GM23338 (cell line): ENCODE results near the gene RAB43. TPM values are rescaled to one million over a fixed set of nuclear protein-coding genes. Genes with fewer than 3 reads are reported as not detected.

Source experiments
- ATAC-seq: fragments of 200-7000 bp; cut with Tn5 transposase; 3 replicates; pipeline ENCODE4 v1.9.1; 2020
- DNase-seq: peaks from one replicate; pipeline ENCODE4 v3.0.0-alpha.2; 2015; ENCODE audit warnings: low spot score
- H2AFZ ChIP-seq: fragments of 200-600 bp; sonication (generic); 2 replicates; pipeline ENCODE4 v1.8.0; 2016; ENCODE audit warnings: antibody characterized with exemption, mild to moderate bottlenecking, moderate library complexity
- H3F3A ChIP-seq: fragments of 200-600 bp; sonication (generic); replicated peaks from 2 replicates; pipeline ENCODE4 v1.8.0; 2017; ENCODE audit warnings: antibody characterized with exemption, mixed run types, low read depth
- H3K27ac ChIP-seq: fragments of 200-600 bp; sonication (generic); 2 replicates; pipeline ENCODE4 v1.6.1; 2016; ENCODE audit warnings: low read depth
- H3K27me3 ChIP-seq: fragments of 200-600 bp; sonication (generic); 2 replicates; pipeline ENCODE4 v1.8.0; 2016; ENCODE audit warnings: mild to moderate bottlenecking, mixed run types, moderate library complexity; ENCODE audit not compliant: insufficient read depth
- H3K36me3 ChIP-seq: fragments of 200-600 bp; sonication (generic); 2 replicates; pipeline ENCODE4 v1.8.0; 2016; ENCODE audit warnings: mild to moderate bottlenecking; ENCODE audit not compliant: insufficient read depth
- H3K4me1 ChIP-seq: fragments of 200-600 bp; sonication (generic); 2 replicates; pipeline ENCODE4 v1.8.0; 2016; ENCODE audit warnings: mild to moderate bottlenecking, moderate library complexity; ENCODE audit not compliant: insufficient read depth
- H3K4me2 ChIP-seq: fragments of 200-600 bp; sonication (generic); 2 replicates; pipeline ENCODE4 v1.7.1; 2017; ENCODE audit warnings: mixed run types
- H3K4me3 ChIP-seq: fragments of 200-600 bp; sonication (generic); 2 replicates; pipeline ENCODE4 v1.6.1; 2016; ENCODE audit warnings: mixed run types
- H3K79me2 ChIP-seq: fragments of 200-600 bp; sonication (generic); replicated peaks from 2 replicates; pipeline ENCODE4 v1.8.0; 2017; ENCODE audit warnings: mild to moderate bottlenecking; ENCODE audit not compliant: insufficient read depth
- H3K9me2 ChIP-seq: fragments of 200-600 bp; sonication (generic); 2 replicates; pipeline ENCODE4 v1.8.0; 2017; ENCODE audit not compliant: insufficient read depth
- H4K20me1 ChIP-seq: fragments of 200-600 bp; sonication (generic); replicated peaks from 2 replicates; pipeline ENCODE4 v1.8.0; 2017; ENCODE audit warnings: mild to moderate bottlenecking; ENCODE audit not compliant: insufficient read depth
- H3K27ac Mint-ChIP-seq: 2 replicates; pipeline ENCODE4 v1.8.0; 2020; ENCODE audit warnings: inconsistent platforms, mild to moderate bottlenecking, moderate library complexity, mixed read lengths
- H3K27me3 Mint-ChIP-seq: 3 replicates; pipeline ENCODE4 v1.8.0; 2022; ENCODE audit warnings: low read depth, mild to moderate bottlenecking, moderate library complexity, mixed read lengths, inconsistent platforms; ENCODE audit not compliant: insufficient read depth, poor library complexity
- H3K36me3 Mint-ChIP-seq: 3 replicates; pipeline ENCODE4 v1.8.0; 2021; ENCODE audit warnings: low read depth, mild to moderate bottlenecking, inconsistent platforms, moderate library complexity, mixed read lengths
- H3K4me1 Mint-ChIP-seq: 3 replicates; pipeline ENCODE4 v1.8.0; 2020; ENCODE audit warnings: mild to moderate bottlenecking, inconsistent platforms, mixed read lengths
- H3K4me3 Mint-ChIP-seq: 3 replicates; pipeline ENCODE4 v1.8.0; 2021; ENCODE audit warnings: moderate library complexity, mild to moderate bottlenecking, inconsistent platforms, mixed read lengths
- H3K9me3 Mint-ChIP-seq: 3 replicates; pipeline ENCODE4 v1.8.0; 2020; ENCODE audit warnings: moderate library complexity, mild to moderate bottlenecking, inconsistent platforms, mixed read lengths
- CREB1 ChIP-seq: fragments of 250-450 bp; sonication (Bioruptor Pico); IDR thresholded peaks from 2 replicates; pipeline ENCODE4 v1.5.0; 2020; ENCODE audit warnings: low read depth, mild to moderate bottlenecking, moderate library complexity
- CTCF ChIP-seq, 2 experiments: fragments of 200-600 bp in 1 of 2; sonication (generic) in 1 of 2; conservative IDR thresholded peaks; 2 replicates each; pipeline versions ENCODE4 v1.5.1 to v1.6.1; 2016 to 2017; ENCODE audit warnings: antibody characterized with exemption in 2 of 2, low read depth in 2 of 2, mild to moderate bottlenecking in 2 of 2, moderate library complexity in 1 of 2
- EZH2 ChIP-seq: fragments of 200-600 bp; sonication (generic); IDR thresholded peaks from one replicate; pipeline ENCODE4 v1.8.0; 2017; ENCODE audit warnings: antibody characterized with exemption, mild to moderate bottlenecking, low read depth; ENCODE audit not compliant: unreplicated experiment
- EZH2phosphoT487 ChIP-seq: fragments of 200-600 bp; sonication (generic); IDR thresholded peaks from one replicate; pipeline ENCODE4 v1.8.1; 2018; ENCODE audit warnings: antibody characterized with exemption; ENCODE audit not compliant: unreplicated experiment
- JUNB ChIP-seq: IDR thresholded peaks from one replicate; pipeline ENCODE4 v1.6.1; 2016; ENCODE audit warnings: antibody characterized with exemption; ENCODE audit not compliant: unreplicated experiment
- NANOG ChIP-seq: IDR thresholded peaks from 2 replicates; pipeline ENCODE4 v1.6.1; 2016; ENCODE audit warnings: antibody characterized with exemption, borderline replicate concordance
- POLR2AphosphoS5 ChIP-seq: IDR thresholded peaks from 2 replicates; pipeline ENCODE4 v1.6.1; 2016; ENCODE audit warnings: antibody characterized with exemption, low read depth
- STAT1 ChIP-seq: IDR thresholded peaks from one replicate; pipeline ENCODE4 v1.6.1; 2016; ENCODE audit warnings: antibody characterized with exemption; ENCODE audit not compliant: unreplicated experiment
- ZNF114 ChIP-seq: fragments of 250-450 bp; sonication (Bioruptor Pico); IDR thresholded peaks from 2 replicates; pipeline ENCODE4 v1.5.0; 2020; ENCODE audit warnings: mild to moderate bottlenecking, moderate library complexity
- ZNF331 ChIP-seq: fragments of 250-450 bp; sonication (Bioruptor Pico); IDR thresholded peaks from 2 replicates; pipeline ENCODE4 v1.5.0; 2020; ENCODE audit warnings: low read depth, mild to moderate bottlenecking, moderate library complexity
- polyA plus RNA-seq: library from polyadenylated mRNA; unstranded; fragments of >200 nt; fragmentation: Nextera tagmentation; extraction: Ambion mirVana; gene quantifications from 2 replicates; pipeline ENCODE4 v1.2.1, GENCODE V29; 2016
- total RNA-seq: library from RNA; depleted of rRNA; stranded (reverse); fragments of >200 nt; shearing (Covaris generic); gene quantifications from 2 replicates; pipeline ENCODE4 v1.2.3, GENCODE V29; 2014
- TF ChIP-seq, protein P1 (sequence below): fragments of 250-450 bp; sonication (Bioruptor Pico); IDR thresholded peaks from 2 replicates; pipeline ENCODE4 v1.5.0; 2020; ENCODE audit warnings: mild to moderate bottlenecking, moderate library complexity
- TF ChIP-seq, protein P2 (sequence below): IDR thresholded peaks from one replicate; pipeline ENCODE4 v1.6.1; 2018; ENCODE audit warnings: antibody characterized with exemption; ENCODE audit not compliant: unreplicated experiment
- TF ChIP-seq, protein P3 (sequence below): IDR thresholded peaks from 2 replicates; pipeline ENCODE4 v1.6.1; 2016; ENCODE audit warnings: antibody characterized with exemption

The RAB43 gene
- total and polyA plus RNA-seq, 2 experiments from 2014 or later: 5.7 to 37.0 TPM

DNA sequence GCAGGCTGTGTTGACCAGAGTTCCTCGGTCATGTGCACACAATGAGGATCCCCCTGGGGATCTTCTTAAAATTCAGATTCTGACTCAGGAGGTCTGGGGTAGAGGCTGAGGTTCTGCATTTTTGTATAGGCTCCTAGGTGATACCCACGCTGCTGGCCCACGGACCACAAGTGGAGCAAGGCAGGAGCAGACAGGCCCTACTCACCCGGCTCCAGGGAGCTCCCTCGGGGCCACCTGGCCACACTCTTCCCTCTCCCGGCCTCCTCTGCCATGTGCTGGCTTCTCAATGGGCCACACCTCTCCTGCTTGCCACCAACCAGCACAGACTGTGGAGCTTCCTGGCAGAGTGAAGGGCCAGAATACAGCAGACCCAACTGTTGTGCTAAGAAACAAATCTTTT, 37.1 kb downstream of the RAB43 start:
- H3K4me1 ChIP-seq: no peaks in the 10 kb centered on the region
- Mint-ChIP-seq H3K9me3 (no peaks in the 10 kb centered on the region), H3K27ac (no peak overlapping the region), H3K36me3 (no peaks in the 10 kb centered on the region), H3K4me3 (no peak overlapping the region), H3K4me1 (no peaks in the 10 kb centered on the region), H3K27me3 (peaks cover 6% of the 10 kb centered on the region)
- no peak overlapping the region for H3K4me3 ChIP-seq
- no peaks in the 10 kb centered on the region for H3K27me3 ChIP-seq
- H3K4me2 ChIP-seq: no peak overlapping the region
- H2AFZ ChIP-seq: no peak overlapping the region
- H3K36me3 ChIP-seq: no peaks in the 10 kb centered on the region
- no peak overlapping the region for H3K27ac ChIP-seq
- H3K79me2 ChIP-seq: no peaks in the 10 kb centered on the region
- H3K9me2 ChIP-seq: no peaks in the 10 kb centered on the region
- TF ChIP-seq, protein P1, sequence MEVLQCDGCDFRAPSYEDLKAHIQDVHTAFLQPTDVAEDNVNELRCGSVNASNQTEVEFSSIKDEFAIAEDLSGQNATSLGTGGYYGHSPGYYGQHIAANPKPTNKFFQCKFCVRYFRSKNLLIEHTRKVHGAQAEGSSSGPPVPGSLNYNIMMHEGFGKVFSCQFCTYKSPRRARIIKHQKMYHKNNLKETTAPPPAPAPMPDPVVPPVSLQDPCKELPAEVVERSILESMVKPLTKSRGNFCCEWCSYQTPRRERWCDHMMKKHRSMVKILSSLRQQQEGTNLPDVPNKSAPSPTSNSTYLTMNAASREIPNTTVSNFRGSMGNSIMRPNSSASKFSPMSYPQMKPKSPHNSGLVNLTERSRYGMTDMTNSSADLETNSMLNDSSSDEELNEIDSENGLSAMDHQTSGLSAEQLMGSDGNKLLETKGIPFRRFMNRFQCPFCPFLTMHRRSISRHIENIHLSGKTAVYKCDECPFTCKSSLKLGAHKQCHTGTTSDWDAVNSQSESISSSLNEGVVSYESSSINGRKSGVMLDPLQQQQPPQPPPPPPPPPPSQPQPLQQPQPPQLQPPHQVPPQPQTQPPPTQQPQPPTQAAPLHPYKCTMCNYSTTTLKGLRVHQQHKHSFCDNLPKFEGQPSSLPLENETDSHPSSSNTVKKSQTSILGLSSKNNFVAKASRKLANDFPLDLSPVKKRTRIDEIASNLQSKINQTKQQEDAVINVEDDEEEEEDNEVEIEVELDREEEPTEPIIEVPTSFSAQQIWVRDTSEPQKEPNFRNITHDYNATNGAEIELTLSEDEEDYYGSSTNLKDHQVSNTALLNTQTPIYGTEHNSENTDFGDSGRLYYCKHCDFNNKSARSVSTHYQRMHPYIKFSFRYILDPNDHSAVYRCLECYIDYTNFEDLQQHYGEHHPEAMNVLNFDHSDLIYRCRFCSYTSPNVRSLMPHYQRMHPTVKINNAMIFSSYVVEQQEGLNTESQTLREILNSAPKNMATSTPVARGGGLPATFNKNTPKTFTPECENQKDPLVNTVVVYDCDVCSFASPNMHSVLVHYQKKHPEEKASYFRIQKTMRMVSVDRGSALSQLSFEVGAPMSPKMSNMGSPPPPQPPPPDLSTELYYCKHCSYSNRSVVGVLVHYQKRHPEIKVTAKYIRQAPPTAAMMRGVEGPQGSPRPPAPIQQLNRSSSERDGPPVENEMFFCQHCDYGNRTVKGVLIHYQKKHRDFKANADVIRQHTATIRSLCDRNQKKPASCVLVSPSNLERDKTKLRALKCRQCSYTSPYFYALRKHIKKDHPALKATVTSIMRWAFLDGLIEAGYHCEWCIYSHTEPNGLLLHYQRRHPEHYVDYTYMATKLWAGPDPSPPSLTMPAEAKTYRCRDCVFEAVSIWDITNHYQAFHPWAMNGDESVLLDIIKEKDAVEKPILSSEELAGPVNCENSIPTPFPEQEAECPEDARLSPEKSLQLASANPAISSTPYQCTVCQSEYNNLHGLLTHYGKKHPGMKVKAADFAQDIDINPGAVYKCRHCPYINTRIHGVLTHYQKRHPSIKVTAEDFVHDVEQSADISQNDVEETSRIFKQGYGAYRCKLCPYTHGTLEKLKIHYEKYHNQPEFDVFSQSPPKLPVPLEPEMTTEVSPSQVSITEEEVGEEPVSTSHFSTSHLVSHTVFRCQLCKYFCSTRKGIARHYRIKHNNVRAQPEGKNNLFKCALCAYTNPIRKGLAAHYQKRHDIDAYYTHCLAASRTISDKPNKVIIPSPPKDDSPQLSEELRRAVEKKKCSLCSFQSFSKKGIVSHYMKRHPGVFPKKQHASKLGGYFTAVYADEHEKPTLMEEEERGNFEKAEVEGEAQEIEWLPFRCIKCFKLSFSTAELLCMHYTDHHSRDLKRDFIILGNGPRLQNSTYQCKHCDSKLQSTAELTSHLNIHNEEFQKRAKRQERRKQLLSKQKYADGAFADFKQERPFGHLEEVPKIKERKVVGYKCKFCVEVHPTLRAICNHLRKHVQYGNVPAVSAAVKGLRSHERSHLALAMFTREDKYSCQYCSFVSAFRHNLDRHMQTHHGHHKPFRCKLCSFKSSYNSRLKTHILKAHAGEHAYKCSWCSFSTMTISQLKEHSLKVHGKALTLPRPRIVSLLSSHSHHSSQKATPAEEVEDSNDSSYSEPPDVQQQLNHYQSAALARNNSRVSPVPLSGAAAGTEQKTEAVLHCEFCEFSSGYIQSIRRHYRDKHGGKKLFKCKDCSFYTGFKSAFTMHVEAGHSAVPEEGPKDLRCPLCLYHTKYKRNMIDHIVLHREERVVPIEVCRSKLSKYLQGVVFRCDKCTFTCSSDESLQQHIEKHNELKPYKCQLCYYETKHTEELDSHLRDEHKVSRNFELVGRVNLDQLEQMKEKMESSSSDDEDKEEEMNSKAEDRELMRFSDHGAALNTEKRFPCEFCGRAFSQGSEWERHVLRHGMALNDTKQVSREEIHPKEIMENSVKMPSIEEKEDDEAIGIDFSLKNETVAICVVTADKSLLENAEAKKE: no peak
- TF ChIP-seq EZH2phosphoT487 (no peak), ZNF331 (CRISPR knock-in tag) (no peak), ZNF114 (no peak), EZH2 (no peak), CTCF (conservative IDR thresholded peaks at IDR 0.05; ENCODE audit: low read depth in 2 of 2) (no peak), CREB1 (CRISPR knock-in tag) (no peak), JUNB (no peak), STAT1 (no peak), NANOG (no peak), POLR2AphosphoS5 (no peak)
- TF ChIP-seq, protein P2, sequence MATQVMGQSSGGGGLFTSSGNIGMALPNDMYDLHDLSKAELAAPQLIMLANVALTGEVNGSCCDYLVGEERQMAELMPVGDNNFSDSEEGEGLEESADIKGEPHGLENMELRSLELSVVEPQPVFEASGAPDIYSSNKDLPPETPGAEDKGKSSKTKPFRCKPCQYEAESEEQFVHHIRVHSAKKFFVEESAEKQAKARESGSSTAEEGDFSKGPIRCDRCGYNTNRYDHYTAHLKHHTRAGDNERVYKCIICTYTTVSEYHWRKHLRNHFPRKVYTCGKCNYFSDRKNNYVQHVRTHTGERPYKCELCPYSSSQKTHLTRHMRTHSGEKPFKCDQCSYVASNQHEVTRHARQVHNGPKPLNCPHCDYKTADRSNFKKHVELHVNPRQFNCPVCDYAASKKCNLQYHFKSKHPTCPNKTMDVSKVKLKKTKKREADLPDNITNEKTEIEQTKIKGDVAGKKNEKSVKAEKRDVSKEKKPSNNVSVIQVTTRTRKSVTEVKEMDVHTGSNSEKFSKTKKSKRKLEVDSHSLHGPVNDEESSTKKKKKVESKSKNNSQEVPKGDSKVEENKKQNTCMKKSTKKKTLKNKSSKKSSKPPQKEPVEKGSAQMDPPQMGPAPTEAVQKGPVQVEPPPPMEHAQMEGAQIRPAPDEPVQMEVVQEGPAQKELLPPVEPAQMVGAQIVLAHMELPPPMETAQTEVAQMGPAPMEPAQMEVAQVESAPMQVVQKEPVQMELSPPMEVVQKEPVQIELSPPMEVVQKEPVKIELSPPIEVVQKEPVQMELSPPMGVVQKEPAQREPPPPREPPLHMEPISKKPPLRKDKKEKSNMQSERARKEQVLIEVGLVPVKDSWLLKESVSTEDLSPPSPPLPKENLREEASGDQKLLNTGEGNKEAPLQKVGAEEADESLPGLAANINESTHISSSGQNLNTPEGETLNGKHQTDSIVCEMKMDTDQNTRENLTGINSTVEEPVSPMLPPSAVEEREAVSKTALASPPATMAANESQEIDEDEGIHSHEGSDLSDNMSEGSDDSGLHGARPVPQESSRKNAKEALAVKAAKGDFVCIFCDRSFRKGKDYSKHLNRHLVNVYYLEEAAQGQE: no peak
- TF ChIP-seq, protein P3, sequence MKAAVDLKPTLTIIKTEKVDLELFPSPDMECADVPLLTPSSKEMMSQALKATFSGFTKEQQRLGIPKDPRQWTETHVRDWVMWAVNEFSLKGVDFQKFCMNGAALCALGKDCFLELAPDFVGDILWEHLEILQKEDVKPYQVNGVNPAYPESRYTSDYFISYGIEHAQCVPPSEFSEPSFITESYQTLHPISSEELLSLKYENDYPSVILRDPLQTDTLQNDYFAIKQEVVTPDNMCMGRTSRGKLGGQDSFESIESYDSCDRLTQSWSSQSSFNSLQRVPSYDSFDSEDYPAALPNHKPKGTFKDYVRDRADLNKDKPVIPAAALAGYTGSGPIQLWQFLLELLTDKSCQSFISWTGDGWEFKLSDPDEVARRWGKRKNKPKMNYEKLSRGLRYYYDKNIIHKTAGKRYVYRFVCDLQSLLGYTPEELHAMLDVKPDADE: no peak
- no peaks in the 10 kb centered on the region for H3F3A ChIP-seq
- H4K20me1 ChIP-seq: no peaks in the 10 kb centered on the region
- ATAC-seq (no peak), DNase-seq (no peak)
